HG02623 (cell line): Measurements from ENCODE around the gene ZNF273.
"Not testable (repeated sequence)": the region's sequence is repeated elsewhere in the genome, so short reads cannot be mapped to it uniquely, and the experiment has no call there.

Source experiments
- ATAC-seq: cut with Tn5 transposase; IDR thresholded peaks from one replicate; pipeline ENCODE4 v1.9.1; 2021; ENCODE audit warnings: moderate library complexity; ENCODE audit not compliant: unreplicated experiment

ZNF273 gene

DNA sequence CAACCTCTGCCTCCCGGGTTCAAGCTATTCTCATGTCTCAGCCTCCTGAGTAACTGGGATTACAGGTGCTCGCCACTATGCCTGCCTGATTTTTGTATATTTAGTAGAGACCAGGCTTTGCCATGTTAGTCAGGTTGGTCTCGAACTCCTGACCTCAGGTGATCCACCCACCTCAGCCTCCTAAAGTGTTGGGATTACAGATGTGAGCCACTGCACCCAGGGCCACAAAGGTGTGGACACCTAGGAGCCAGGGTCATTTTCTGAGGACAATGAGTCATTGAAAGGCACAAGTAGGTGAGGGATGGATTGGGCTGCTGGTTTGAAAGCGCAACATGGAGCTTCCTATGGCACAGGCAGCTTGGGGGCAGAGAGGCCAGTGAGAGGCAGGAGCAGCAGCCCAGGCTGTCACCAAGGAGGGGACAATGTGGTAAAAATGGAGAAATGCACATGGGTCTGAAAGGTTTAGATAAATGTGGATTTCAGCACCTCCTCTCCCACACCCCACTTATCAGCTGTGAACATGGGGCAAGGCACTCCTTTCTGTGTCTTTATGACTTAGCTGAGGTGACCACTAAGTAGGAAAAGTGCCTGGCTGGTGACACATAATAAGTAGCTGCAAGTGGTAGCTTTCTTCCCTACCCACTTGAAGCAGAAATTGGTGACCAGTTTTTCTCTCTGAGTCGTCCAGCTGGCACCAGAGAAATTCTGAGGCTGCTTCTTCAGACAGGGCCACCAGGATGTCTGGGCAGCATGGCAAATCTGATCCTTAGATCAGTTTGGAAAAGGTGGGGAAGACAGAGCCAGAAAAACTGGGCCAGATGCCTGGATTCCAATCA lies 41.8 kb downstream of the ZNF273 start:
- not testable (repeated sequence) for ATAC-seq

DNA sequence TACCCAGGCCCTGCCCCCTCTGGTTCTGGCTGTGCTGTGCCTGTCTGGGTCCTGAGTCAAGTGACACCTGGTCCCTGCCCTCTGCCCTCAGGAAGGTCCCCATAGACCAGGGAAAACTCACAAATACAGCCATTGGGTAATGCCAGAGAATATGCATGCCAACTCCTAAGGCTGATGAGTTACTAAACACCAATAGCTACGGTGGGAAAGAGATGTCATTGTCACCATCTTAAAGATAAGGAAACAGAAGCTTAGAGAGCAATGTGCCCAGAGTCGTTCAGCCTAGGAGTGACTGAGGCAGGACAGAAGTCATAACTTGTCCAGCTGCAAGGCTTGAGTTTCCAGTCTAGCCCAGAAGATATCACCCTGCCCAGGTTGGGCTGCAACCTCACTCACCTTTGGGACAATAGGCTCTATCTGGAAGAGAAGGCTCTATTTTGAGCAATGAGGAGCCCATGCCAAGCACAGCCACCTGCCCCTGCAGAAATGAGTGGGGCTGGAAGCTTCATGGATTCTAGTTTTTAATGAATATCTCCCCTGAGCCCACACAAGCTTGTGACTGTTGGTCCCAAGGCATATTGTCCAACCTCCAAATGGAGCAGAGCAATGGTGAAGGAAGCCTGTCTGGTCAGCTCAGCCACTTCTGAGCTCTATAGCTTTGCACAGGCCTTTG lies 42.6 kb downstream of the ZNF273 start:
- no peak for ATAC-seq

DNA sequence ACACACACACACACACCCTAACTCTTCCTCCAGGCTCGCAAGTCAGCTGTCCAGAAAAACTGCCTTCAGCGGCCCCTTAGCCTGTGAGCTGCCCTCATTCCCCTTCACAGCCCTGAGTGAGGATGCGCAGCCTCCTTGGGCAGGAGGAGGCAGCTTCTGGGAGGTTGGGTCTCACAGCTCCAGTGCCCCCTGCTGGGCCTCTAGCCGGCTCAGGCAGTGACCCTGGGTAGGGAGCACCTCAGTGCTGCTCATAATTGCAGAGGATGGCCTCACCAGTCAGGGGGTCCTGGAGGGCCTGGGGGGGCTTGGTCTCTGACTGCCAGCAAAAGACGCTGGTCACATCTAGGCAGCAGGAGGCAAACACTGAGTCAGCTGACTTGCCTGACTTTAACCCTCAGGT lies 43.7 kb downstream of the ZNF273 start:
- ATAC-seq = no peak

DNA sequence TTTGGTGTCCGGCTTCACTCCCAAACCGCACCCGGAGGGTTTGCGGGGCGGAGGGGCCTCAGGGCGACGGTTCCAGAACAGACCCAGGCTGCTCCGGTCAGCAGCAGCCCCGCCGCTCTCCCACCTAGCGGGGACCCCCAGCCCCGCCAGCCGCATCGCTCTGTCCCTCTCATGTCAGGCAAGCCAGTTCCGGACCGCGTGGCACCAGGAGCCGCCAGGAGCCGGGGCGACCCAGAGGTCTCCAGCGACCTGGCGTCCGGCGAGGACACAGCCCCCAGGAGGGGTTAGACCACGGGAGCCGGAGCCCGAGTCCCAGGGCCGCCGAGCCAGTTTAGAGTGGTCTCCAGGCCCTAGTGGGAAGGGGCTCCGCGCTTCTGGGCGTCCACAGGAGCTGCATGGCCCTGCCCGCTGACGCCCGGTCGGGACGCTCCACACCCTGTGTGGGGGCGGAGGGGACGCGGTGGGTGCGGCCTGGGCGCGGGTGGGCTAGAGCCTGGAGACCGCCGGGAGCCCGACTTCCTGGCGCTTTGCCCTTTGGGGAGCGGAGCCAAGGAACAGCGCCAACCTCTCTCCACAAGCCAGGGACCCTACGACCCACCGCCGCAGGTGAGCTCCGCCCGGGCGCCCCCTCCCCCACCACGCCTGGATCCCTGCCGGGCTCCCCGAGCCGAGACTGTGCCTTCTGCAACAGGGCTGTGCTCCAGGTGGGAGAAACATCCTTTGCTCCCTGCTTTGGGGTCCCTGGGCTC lies 44.4 kb downstream of the ZNF273 start:
- ATAC-seq = no peak

DNA sequence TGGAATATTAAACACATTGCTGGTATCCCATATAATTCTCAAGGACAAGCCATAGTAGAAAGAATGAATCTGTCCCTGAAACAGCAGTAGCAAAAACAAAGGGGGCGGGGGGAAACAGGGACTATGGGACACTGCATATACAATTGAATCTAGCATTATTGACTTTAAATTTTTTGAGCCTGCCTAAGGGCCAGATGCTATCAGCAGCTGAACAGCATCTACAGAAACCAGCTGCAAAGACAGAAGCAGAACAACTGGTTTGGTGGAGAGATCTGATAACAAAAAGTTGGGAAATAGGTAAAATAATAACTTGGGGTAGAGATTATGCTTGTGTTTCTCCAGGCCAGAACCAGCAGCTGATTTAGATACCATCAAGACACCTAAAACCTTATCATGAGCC lies 45.7 kb downstream of the ZNF273 start:
- not testable (repeated sequence) for ATAC-seq

DNA sequence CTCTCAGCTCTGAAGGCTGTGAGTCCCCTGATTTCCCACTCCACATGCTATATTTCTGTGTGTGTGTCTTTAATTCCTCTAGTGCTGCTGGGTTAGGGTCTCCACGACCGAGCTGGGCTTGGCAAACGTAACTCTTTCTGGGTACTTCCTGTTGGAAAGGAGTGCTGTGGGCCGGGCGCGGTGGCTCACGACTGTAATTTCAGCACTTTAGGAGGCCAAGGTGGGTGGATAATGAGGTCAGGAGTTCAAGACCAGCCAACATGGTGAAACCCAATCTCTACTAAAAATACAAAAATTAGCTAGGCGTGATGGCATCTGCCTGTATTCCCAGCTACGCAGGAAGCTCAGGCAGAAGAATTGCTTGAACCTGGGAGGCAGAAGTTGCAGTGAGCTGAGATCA lies 47.6 kb downstream of the ZNF273 start:
- not testable (repeated sequence) for ATAC-seq

DNA sequence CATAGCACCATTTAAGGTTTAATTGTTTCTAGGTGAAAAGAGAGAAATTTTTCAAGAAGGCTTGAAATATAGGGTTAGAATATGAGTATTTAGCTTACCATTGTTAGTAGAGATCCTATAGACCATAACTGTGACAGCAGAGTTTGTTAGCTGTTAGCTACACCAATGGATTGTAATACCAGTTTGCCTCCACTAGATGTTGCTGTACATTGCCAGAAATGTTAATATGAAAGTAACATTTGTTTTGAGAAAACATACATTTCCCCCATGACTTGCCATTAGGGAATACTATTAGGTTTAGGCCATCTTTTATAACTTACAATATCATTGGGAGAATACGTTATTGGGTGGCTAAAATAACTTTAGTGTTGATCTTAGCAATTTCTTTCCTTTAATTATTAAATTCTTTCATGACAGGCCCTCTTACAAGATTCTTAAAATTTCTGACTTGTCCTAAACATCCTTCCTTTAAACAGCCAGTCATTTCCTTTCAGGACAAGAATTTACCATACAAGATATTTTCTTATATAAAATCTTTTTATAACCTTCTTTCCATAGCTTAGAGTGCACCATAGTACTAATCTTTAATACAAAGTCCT lies 48.3 kb downstream of the ZNF273 start:
- ATAC-seq = no peak

DNA sequence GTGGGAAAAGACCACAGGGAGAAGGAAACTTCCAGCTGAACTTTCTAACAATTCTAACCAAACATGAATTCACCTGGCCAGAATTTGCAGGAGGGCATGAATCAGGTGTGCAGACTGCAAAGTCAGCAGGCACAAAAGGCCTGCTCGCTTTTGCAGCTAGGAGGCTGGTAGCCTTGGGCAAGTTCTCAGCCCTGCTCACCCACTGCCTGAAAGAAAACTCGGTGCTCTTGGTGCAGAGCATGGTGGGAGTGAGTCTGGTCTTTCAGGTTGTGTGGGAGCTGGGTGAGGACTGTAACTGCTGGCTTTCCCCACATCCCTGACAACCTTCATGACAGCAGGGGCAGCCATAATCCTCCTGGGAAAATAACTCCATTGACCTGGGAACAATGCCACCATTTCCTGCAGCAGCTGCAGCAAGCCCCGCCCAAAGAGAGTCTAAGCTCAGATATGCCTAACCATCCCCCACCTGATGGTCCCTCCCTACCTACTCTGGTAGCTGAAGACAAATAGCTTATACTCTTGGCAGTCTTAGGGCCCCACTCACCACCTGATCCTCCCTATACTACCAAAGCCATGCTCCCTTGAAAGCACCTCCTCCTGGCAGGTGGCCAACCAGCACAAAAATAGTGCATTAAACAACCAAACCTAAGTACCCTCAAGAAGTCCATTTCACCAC lies 56.1 kb downstream of the ZNF273 start:
- no peak for ATAC-seq

DNA sequence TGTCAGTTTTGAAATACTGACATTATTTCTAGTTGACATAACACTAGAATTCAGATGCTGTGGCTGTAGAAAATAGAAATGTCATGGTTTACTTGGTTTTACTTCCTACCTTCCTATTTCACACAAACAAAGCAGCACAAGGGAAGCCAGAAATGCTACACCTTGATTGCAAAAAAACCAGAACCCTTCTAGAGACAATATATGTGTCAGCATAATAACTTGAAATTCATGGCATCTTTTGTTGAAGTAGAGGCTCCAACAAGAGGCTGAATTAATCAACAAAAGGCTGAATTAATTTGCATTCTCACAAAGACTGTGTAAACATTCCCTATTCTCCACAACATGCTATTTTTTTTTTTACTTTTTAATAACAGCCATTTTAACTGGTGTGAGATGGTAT lies 62.5 kb downstream of the ZNF273 start:
- no peak for ATAC-seq

DNA sequence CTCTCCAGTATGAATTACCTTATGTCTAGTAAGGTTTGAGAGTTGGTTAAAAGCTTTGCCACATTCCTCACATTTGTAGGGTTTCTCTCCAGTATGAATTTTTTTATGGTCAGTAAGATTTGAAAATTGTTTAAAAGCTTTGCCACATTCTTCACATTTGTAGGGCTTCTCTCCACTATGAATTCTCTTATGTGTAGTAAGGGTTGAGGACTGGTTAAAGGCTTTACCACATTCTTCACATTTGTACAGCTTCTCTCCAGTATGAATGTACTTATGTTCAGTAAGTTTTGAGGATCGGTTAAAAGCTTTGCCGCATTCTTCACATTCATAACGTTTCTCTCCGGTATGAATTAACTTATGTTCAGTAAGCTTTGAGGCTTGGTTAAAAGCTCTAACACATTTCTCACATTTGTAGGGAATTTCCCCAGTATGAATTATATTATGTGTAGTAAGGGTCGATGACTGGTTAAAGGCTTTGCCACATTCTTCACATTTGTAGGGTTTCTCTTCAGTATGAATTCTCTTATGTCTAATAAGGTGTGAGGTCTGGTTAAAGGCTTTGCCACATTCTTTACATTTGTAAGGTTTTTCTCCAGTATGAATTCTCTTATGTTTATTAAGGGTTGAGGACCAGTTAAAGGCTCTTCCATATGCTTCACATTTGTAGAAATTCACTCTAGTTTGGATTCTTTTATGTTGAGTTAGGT lies 75.6 kb downstream of the ZNF273 start:
- ATAC-seq = no peak
